WTC11 (cell line): ENCODE results near the gene CGNL1. TPM values are rescaled to one million over a fixed set of nuclear protein-coding genes. Genes with fewer than 3 reads are reported as not detected.

ENCODE experiments used
- ATAC-seq: fragments of 200-7000 bp; cut with Tn5 transposase; 2 replicates; pipeline ENCODE4 v1.10.0; 2021; ENCODE audit warnings: mild to moderate bottlenecking, moderate library complexity
- CTCF ChIA-PET: fragments of 300-600 bp; sonication (Branson Sonifier 250); formaldehyde crosslinking; loops from one replicate; lab custom pipeline; 2021; ENCODE audit warnings: antibody characterized with exemption; lab: Charles Lee
- POLR2A ChIA-PET: fragments of 350-600 bp; sonication (Branson Sonifier 250); formaldehyde crosslinking; loops from one replicate; lab custom pipeline; 2021; ENCODE audit warnings: antibody characterized with exemption; lab: Charles Lee
- DNase-seq: peaks from one replicate; pipeline ENCODE4 v3.0.0; 2021; ENCODE audit warnings: low spot score
- H3K27ac Mint-ChIP-seq: 2 replicates; pipeline ENCODE4 v1.8.0; 2021; ENCODE audit warnings: mixed read lengths
- H3K27me3 Mint-ChIP-seq: 2 replicates; pipeline ENCODE4 v1.8.0; 2021; ENCODE audit warnings: low read depth, mild to moderate bottlenecking, moderate library complexity, mixed read lengths
- H3K36me3 Mint-ChIP-seq: 2 replicates; pipeline ENCODE4 v1.8.0; 2021; ENCODE audit warnings: mixed read lengths
- H3K4me1 Mint-ChIP-seq: 2 replicates; pipeline ENCODE4 v1.8.0; 2022; ENCODE audit warnings: mixed read lengths
- H3K4me3 Mint-ChIP-seq: 2 replicates; pipeline ENCODE4 v1.8.0; 2021; ENCODE audit warnings: mild to moderate bottlenecking, moderate library complexity, mixed read lengths
- H3K9me3 Mint-ChIP-seq: 2 replicates; pipeline ENCODE4 v1.8.0; 2021; ENCODE audit warnings: mixed read lengths
- ATF6 ChIP-seq: sonication (generic); formaldehyde crosslinking; IDR thresholded peaks from 2 replicates; pipeline ENCODE4 v1.8.1; 2023; ENCODE audit warnings: mild to moderate bottlenecking, missing genetic modification reagents
- CTCF ChIP-seq: fragments of 200-600 bp; IDR thresholded peaks from 2 replicates; pipeline ENCODE4 v1.8.0; 2022; ENCODE audit warnings: antibody characterized with exemption
- FOXK1 ChIP-seq: sonication (generic); formaldehyde crosslinking; IDR thresholded peaks from 2 replicates; pipeline ENCODE4 v1.8.0; 2022; ENCODE audit warnings: mild to moderate bottlenecking, moderate library complexity, missing genetic modification reagents
- FOXP1 ChIP-seq: sonication (generic); formaldehyde crosslinking; IDR thresholded peaks from 2 replicates; pipeline ENCODE4 v1.8.0; 2022; ENCODE audit warnings: missing genetic modification reagents, mild to moderate bottlenecking, moderate library complexity, borderline replicate concordance
- FOXP4 ChIP-seq: sonication (generic); formaldehyde crosslinking; IDR thresholded peaks from 2 replicates; pipeline ENCODE4 v1.8.0; 2022; ENCODE audit warnings: mild to moderate bottlenecking, missing genetic modification reagents
- MLX ChIP-seq: sonication (generic); formaldehyde crosslinking; IDR thresholded peaks from 2 replicates; pipeline ENCODE4 v1.8.1; 2023; ENCODE audit warnings: mild to moderate bottlenecking, missing genetic modification reagents, moderate library complexity
- MXD4 ChIP-seq: fragments of 250-450 bp; sonication (Bioruptor Pico); IDR thresholded peaks from 2 replicates; pipeline ENCODE4 v1.8.0; 2021; ENCODE audit warnings: mild to moderate bottlenecking, moderate library complexity, borderline replicate concordance
- NFYB ChIP-seq: sonication (generic); formaldehyde crosslinking; conservative IDR thresholded peaks from 2 replicates; pipeline ENCODE4 v1.8.0; 2022; ENCODE audit warnings: low read depth, missing genetic modification reagents
- NR3C1 ChIP-seq: sonication (generic); formaldehyde crosslinking; conservative IDR thresholded peaks from 2 replicates; pipeline ENCODE4 v1.8.1; 2023; ENCODE audit warnings: low read depth, mild to moderate bottlenecking, missing genetic modification reagents
- PRDM15 ChIP-seq: sonication (generic); formaldehyde crosslinking; IDR thresholded peaks from 2 replicates; pipeline ENCODE4 v1.8.0; 2022; ENCODE audit warnings: missing genetic modification reagents
- ZNF317 ChIP-seq: sonication (generic); formaldehyde crosslinking; IDR thresholded peaks from 2 replicates; pipeline ENCODE4 v1.8.1; 2023; ENCODE audit warnings: low read depth, mild to moderate bottlenecking, moderate library complexity, missing genetic modification reagents, borderline replicate concordance
- ZNF416 ChIP-seq: fragments of 250-450 bp; sonication (Bioruptor Pico); IDR thresholded peaks from 2 replicates; pipeline ENCODE4 v1.9.0; 2021; ENCODE audit warnings: mild to moderate bottlenecking, inconsistent platforms
- total RNA-seq: library from RNA; stranded (reverse); gene quantifications from 3 replicates; pipeline ENCODE4 v1.2.3, GENCODE V29; 2021

The CGNL1 gene
- total RNA-seq, 1 experiment from 2014 or later = 57.3 TPM

- Mint-ChIP-seq H3K27ac (no peak overlapping the region), H3K4me3 (no peak overlapping the region), H3K4me1 (peaks cover 4% of the 10 kb centered on the region; the same call in 1 of the 2 replicates), H3K9me3 (no peaks in the 10 kb centered on the region), H3K27me3 (no peaks in the 10 kb centered on the region), H3K36me3 (no peaks in the 10 kb centered on the region)
- ChIA-PET CTCF (interaction anchor here (0.5 to 2.8 kb wide), 39 partner anchors 9 to 650 kb away, joined by 3 to 21 read pairs (median 4); partner anchors contain the start of genes MYZAP and POLR2M), POLR2A (no interaction called here)
- ATAC-seq = peak; percentile 82
- DNase-seq = peak; percentile 87
- no peak for TF ChIP-seq PRDM15
- peak; percentile 99 for TF ChIP-seq CTCF
- TF ChIP-seq MXD4 (CRISPR knock-in tag) = no peak
Observed at GRCh38 chr15:57559875-57560274, 183.6 kb downstream of the CGNL1 start.

- CTCF ChIA-PET = interaction anchor here (0.8 to 2.8 kb wide), 7 partner anchors 15 to 221 kb away, joined by 3 to 21 read pairs (median 10); partner anchors contain the start of genes MYZAP and POLR2M
- POLR2A ChIA-PET = no interaction called here
- Mint-ChIP-seq H3K4me3 (no peak overlapping the region), H3K9me3 (no peaks in the 10 kb centered on the region)
- peak; percentile 86 for TF ChIP-seq CTCF
- TF ChIP-seq MLX (CRISPR knock-in tag) = no peak
- TF ChIP-seq, all 79 proteins: peak for 1
- no peak overlapping the region for H3K27ac Mint-ChIP-seq
- H3K4me1 Mint-ChIP-seq = peaks cover 8% of the 10 kb centered on the region
- no peaks in the 10 kb centered on the region for H3K27me3 Mint-ChIP-seq
- DNase-seq (peak; percentile 66), ATAC-seq (peak; percentile 88)
- no peaks in the 10 kb centered on the region for H3K36me3 Mint-ChIP-seq
Observed at GRCh38 chr15:57561041-57561711, 184.9 kb downstream of the CGNL1 start.

GRCh38 chr15:57562196-57562769 is 186.0 kb downstream of the CGNL1 start:
- no peaks in the 10 kb centered on the region for H3K9me3 Mint-ChIP-seq
- no peaks in the 10 kb centered on the region for H3K27me3 Mint-ChIP-seq
- ChIA-PET CTCF (interaction anchor here (0.8 kb wide), 1 partner anchor 29 kb away, joined by 3 read pairs; the partner anchor contains the start of gene MYZAP), POLR2A (interaction anchor here (0.6 kb wide), 1 partner anchor 226 kb away, joined by 5 read pairs; no protein-coding TSS in a partner anchor)
- no peak overlapping the region for H3K4me3 Mint-ChIP-seq
- peaks cover 8% of the 10 kb centered on the region for H3K4me1 Mint-ChIP-seq
- H3K36me3 Mint-ChIP-seq = no peaks in the 10 kb centered on the region
- no peak overlapping the region for H3K27ac Mint-ChIP-seq
- ATAC-seq (no peak), DNase-seq (no peak)
- TF ChIP-seq FOXP4 (CRISPR knock-in tag) (no peak), FOXK1 (CRISPR knock-in tag) (no peak), ATF6 (CRISPR knock-in tag) (no peak), NR3C1 (no peak), MLX (CRISPR knock-in tag) (no peak), NFYB (CRISPR knock-in tag) (no peak), FOXP1 (no peak), ZNF317 (no peak), ZNF416 (no peak), MXD4 (CRISPR knock-in tag) (no peak)
